ENCODE results near the gene VRK1.

Gene VRK1

GRCh38 chr14:96888158-96888557, 91.0 kb downstream of the VRK1 start:
- no peak for DNase-seq (ENCODE audit: low spot score)

- DNase-seq (ENCODE audit: low spot score) = peak; percentile 5
Observed at GRCh38 chr14:96888593-96888992, 91.4 kb downstream of the VRK1 start.

GRCh38 chr14:96889091-96889490, 91.9 kb downstream of the VRK1 start:
- DNase-seq (ENCODE audit: low spot score) = no peak

GRCh38 chr14:96893966-96894622, 96.9 kb downstream of the VRK1 start:
- DNase-seq (ENCODE audit: low spot score) = no peak

GRCh38 chr14:96894966-96895365, 97.8 kb downstream of the VRK1 start:
- peak; percentile 2 for DNase-seq (ENCODE audit: low spot score)

GRCh38 chr14:96895658-96896271, 98.6 kb downstream of the VRK1 start:
- DNase-seq (ENCODE audit: low spot score) = no peak

GRCh38 chr14:96897184-96897583, 100.0 kb downstream of the VRK1 start:
- DNase-seq (ENCODE audit: low spot score) = no peak

GRCh38 chr14:96901227-96901626, 104.0 kb downstream of the VRK1 start:
- DNase-seq (ENCODE audit: low spot score) = no peak

- no peak for DNase-seq (ENCODE audit: low spot score)
Observed at GRCh38 chr14:96902004-96902403, 104.8 kb downstream of the VRK1 start.

GRCh38 chr14:96903444-96904023, 106.4 kb downstream of the VRK1 start:
- no peak for DNase-seq (ENCODE audit: low spot score)

GRCh38 chr14:96904201-96904600, 107.0 kb downstream of the VRK1 start:
- peak; percentile 25 for DNase-seq (ENCODE audit: low spot score)

- no peak for DNase-seq (ENCODE audit: low spot score)
Observed at GRCh38 chr14:96905065-96905464, 107.9 kb downstream of the VRK1 start.

- DNase-seq (ENCODE audit: low spot score) = no peak
Observed at GRCh38 chr14:96905825-96906224, 108.6 kb downstream of the VRK1 start.

- DNase-seq (ENCODE audit: low spot score) = no peak
Observed at GRCh38 chr14:96906434-96906833, 109.3 kb downstream of the VRK1 start.

GRCh38 chr14:96909841-96910364, 112.7 kb downstream of the VRK1 start:
- no peak for DNase-seq (ENCODE audit: low spot score)

GRCh38 chr14:96911499-96912149, 114.4 kb downstream of the VRK1 start:
- no peak for DNase-seq (ENCODE audit: low spot score)

- DNase-seq (ENCODE audit: low spot score) = no peak
Observed at GRCh38 chr14:96914571-96915128, 117.5 kb downstream of the VRK1 start.

GRCh38 chr14:96915478-96915877, 118.3 kb downstream of the VRK1 start:
- no peak for DNase-seq (ENCODE audit: low spot score)

- no peak for DNase-seq (ENCODE audit: low spot score)
Observed at GRCh38 chr14:96916751-96917150, 119.6 kb downstream of the VRK1 start.

- DNase-seq (ENCODE audit: low spot score) = no peak
Observed at GRCh38 chr14:96917442-96917963, 120.3 kb downstream of the VRK1 start.

GRCh38 chr14:96920023-96920422, 122.8 kb downstream of the VRK1 start:
- DNase-seq (ENCODE audit: low spot score) = no peak

GRCh38 chr14:96920820-96921219, 123.6 kb downstream of the VRK1 start:
- no peak for DNase-seq (ENCODE audit: low spot score)
